Activated CD4-positive, alpha-beta T cell treated with anti-CD3 and anti-CD28 coated beads for 36 hours (primary cell): Measurements from ENCODE around the gene ZNF622. TPM values are rescaled to one million over a fixed set of nuclear protein-coding genes. Genes with fewer than 3 reads are reported as not detected.

Experiments used
- ATAC-seq: fragments of 200-7000 bp; cut with Tn5 transposase; one replicate; pipeline ENCODE4 v1.10.0; 2021; ENCODE audit warnings: mild to moderate bottlenecking, moderate library complexity
- CTCF ChIA-PET: fragments of 350-600 bp; sonication (Branson Sonifier 250); formaldehyde crosslinking; loops from one replicate; lab custom pipeline; 2021; ENCODE audit warnings: antibody characterized with exemption; lab: Charles Lee
- POLR2A ChIA-PET: fragments of 350-600 bp; sonication (Branson Sonifier 250); formaldehyde crosslinking; loops from one replicate; lab custom pipeline; 2021; ENCODE audit warnings: antibody characterized with exemption, inconsistent platforms; lab: Charles Lee
- DNase-seq: peaks from one replicate; pipeline ENCODE4 v3.0.0-alpha.2; 2020
- H3K27ac Mint-ChIP-seq: one replicate; pipeline ENCODE4 v1.8.0; 2021; ENCODE audit warnings: mixed read lengths
- H3K27me3 Mint-ChIP-seq: one replicate; pipeline ENCODE4 v1.8.0; 2021; ENCODE audit warnings: mixed read lengths
- H3K36me3 Mint-ChIP-seq: one replicate; pipeline ENCODE4 v1.8.0; 2021; ENCODE audit warnings: low read depth, mixed read lengths
- H3K4me1 Mint-ChIP-seq: one replicate; pipeline ENCODE4 v1.8.0; 2021; ENCODE audit warnings: mixed read lengths
- H3K4me3 Mint-ChIP-seq: one replicate; pipeline ENCODE4 v1.8.0; 2021; ENCODE audit warnings: mild to moderate bottlenecking, moderate library complexity, mixed read lengths
- H3K9me3 Mint-ChIP-seq: one replicate; pipeline ENCODE4 v1.8.0; 2021; ENCODE audit warnings: low read depth, mixed read lengths
- intact Hi-C, 2 experiments: fragments of 100-400 bp; cut with DNase I in 1 of 2; cut with micrococcal nuclease in 1 of 2; formaldehyde crosslinking; loops; one replicate each; pipeline versions ENCODE4 v1.14.2 to v1.15.1; 2022 to 2024; cut with DNase I, micrococcal nuclease
- total RNA-seq, 2 experiments: library from RNA; stranded (reverse); gene quantifications; one replicate each; pipeline ENCODE4 v1.2.3, GENCODE V29; 2021

Gene ZNF622
- total RNA-seq, 2 experiments from 2014 or later, result 30.9 to 36.3 TPM

- no peak for DNase-seq
- no peaks in the 10 kb centered on the region for H3K27me3 Mint-ChIP-seq
- intact Hi-C loops, result no loop called here
- H3K4me3 Mint-ChIP-seq, result no peak overlapping the region
- H3K9me3 Mint-ChIP-seq, result no peaks in the 10 kb centered on the region
- H3K36me3 Mint-ChIP-seq, result no peaks in the 10 kb centered on the region
- no peak for ATAC-seq
- ChIA-PET CTCF (no interaction called here), POLR2A (no interaction called here)
- no peak overlapping the region for H3K27ac Mint-ChIP-seq
- no peaks in the 10 kb centered on the region for H3K4me1 Mint-ChIP-seq
Observed at GRCh38 chr5:16430349-16431089, 35.1 kb downstream of the ZNF622 start.

GRCh38 chr5:16428359-16428758, 37.2 kb downstream of the ZNF622 start:
- POLR2A ChIA-PET, result no interaction called here
- Mint-ChIP-seq H3K9me3 (no peaks in the 10 kb centered on the region), H3K4me3 (no peak overlapping the region), H3K27ac (no peak overlapping the region), H3K36me3 (no peaks in the 10 kb centered on the region), H3K27me3 (no peaks in the 10 kb centered on the region), H3K4me1 (no peaks in the 10 kb centered on the region)
- CTCF ChIA-PET, result interaction anchor here (1.5 kb wide), 1 partner anchor 124 kb away, joined by 6 read pairs; no protein-coding TSS in a partner anchor
- DNase-seq, result no peak
- intact Hi-C loops, result no loop called here
- no peak for ATAC-seq

- POLR2A ChIA-PET, result no interaction called here
- CTCF ChIA-PET, result interaction anchor here (0.8 to 1.0 kb wide), 2 partner anchors 10 to 21 kb away, joined by 3 to 4 read pairs; no protein-coding TSS in a partner anchor
- intact Hi-C loops, result no loop called here
- Mint-ChIP-seq H3K27me3 (peaks cover 2% of the 10 kb centered on the region), H3K27ac (no peak overlapping the region), H3K36me3 (no peaks in the 10 kb centered on the region), H3K4me1 (no peaks in the 10 kb centered on the region), H3K9me3 (no peaks in the 10 kb centered on the region), H3K4me3 (no peak overlapping the region)
- no peak for DNase-seq
- no peak for ATAC-seq
Observed at GRCh38 chr5:16427587-16427986, 38.0 kb downstream of the ZNF622 start.

- intact Hi-C loops, result no loop called here
- ChIA-PET CTCF (no interaction called here), POLR2A (no interaction called here)
- no peak for ATAC-seq
- no peaks in the 10 kb centered on the region for H3K4me1 Mint-ChIP-seq
- H3K4me3 Mint-ChIP-seq, result no peak overlapping the region
- peaks cover 3% of the 10 kb centered on the region for H3K27me3 Mint-ChIP-seq
- H3K9me3 Mint-ChIP-seq, result no peaks in the 10 kb centered on the region
- DNase-seq, result no peak
- H3K27ac Mint-ChIP-seq, result no peak overlapping the region
- no peaks in the 10 kb centered on the region for H3K36me3 Mint-ChIP-seq
Observed at GRCh38 chr5:16418471-16418922, 47.1 kb downstream of the ZNF622 start.

GRCh38 chr5:16417398-16418074, 48.1 kb downstream of the ZNF622 start:
- CTCF ChIA-PET, result no interaction called here
- POLR2A ChIA-PET, result no interaction called here
- no peak overlapping the region for H3K27ac Mint-ChIP-seq
- intact Hi-C loops, result no loop called here
- no peak for ATAC-seq
- no peak for DNase-seq
- H3K4me1 Mint-ChIP-seq, result no peaks in the 10 kb centered on the region
- H3K4me3 Mint-ChIP-seq, result no peak overlapping the region
- peaks cover under 1% of the 10 kb centered on the region for H3K27me3 Mint-ChIP-seq
- H3K9me3 Mint-ChIP-seq, result no peaks in the 10 kb centered on the region
- H3K36me3 Mint-ChIP-seq, result no peaks in the 10 kb centered on the region

- DNase-seq, result no peak
- Mint-ChIP-seq H3K4me1 (no peaks in the 10 kb centered on the region), H3K27me3 (peaks cover 9% of the 10 kb centered on the region), H3K9me3 (no peaks in the 10 kb centered on the region), H3K36me3 (no peaks in the 10 kb centered on the region), H3K4me3 (no peak overlapping the region), H3K27ac (no peak overlapping the region)
- ChIA-PET POLR2A (no interaction called here), CTCF (no interaction called here)
- intact Hi-C loops, result no loop called here
- ATAC-seq, result no peak
Observed at GRCh38 chr5:16414861-16415260, 50.7 kb downstream of the ZNF622 start.

GRCh38 chr5:16413166-16413860, 52.3 kb downstream of the ZNF622 start:
- Mint-ChIP-seq H3K4me3 (no peak overlapping the region), H3K27me3 (peaks cover 9% of the 10 kb centered on the region), H3K9me3 (no peaks in the 10 kb centered on the region), H3K36me3 (no peaks in the 10 kb centered on the region), H3K4me1 (no peaks in the 10 kb centered on the region), H3K27ac (no peak overlapping the region)
- POLR2A ChIA-PET, result no interaction called here
- DNase-seq (no peak), ATAC-seq (no peak)
- CTCF ChIA-PET, result no interaction called here
- intact Hi-C loops, result no loop called here

GRCh38 chr5:16412556-16412955, 53.0 kb downstream of the ZNF622 start:
- ChIA-PET CTCF (no interaction called here), POLR2A (no interaction called here)
- Mint-ChIP-seq H3K4me3 (no peak overlapping the region), H3K36me3 (no peaks in the 10 kb centered on the region), H3K4me1 (no peaks in the 10 kb centered on the region), H3K27me3 (peaks cover 9% of the 10 kb centered on the region), H3K9me3 (no peaks in the 10 kb centered on the region), H3K27ac (no peak overlapping the region)
- intact Hi-C loops, result no loop called here
- DNase-seq, result no peak
- ATAC-seq, result no peak

- Mint-ChIP-seq H3K36me3 (no peaks in the 10 kb centered on the region), H3K9me3 (no peaks in the 10 kb centered on the region), H3K4me1 (no peaks in the 10 kb centered on the region), H3K4me3 (no peak overlapping the region), H3K27me3 (peaks cover 9% of the 10 kb centered on the region), H3K27ac (no peak overlapping the region)
- ATAC-seq (no peak), DNase-seq (no peak)
- intact Hi-C loops, result no loop called here
- CTCF ChIA-PET, result interaction anchor here (0.6 kb wide), 1 partner anchor 409 kb away, joined by 3 read pairs; no protein-coding TSS in a partner anchor
- POLR2A ChIA-PET, result no interaction called here
Observed at GRCh38 chr5:16411741-16412455, 53.7 kb downstream of the ZNF622 start.

GRCh38 chr5:16411235-16411634, 54.4 kb downstream of the ZNF622 start:
- intact Hi-C loops, result no loop called here
- CTCF ChIA-PET, result interaction anchor here (0.6 kb wide), 1 partner anchor 409 kb away, joined by 3 read pairs; no protein-coding TSS in a partner anchor
- DNase-seq (no peak), ATAC-seq (no peak)
- Mint-ChIP-seq H3K27ac (no peak overlapping the region), H3K36me3 (no peaks in the 10 kb centered on the region), H3K9me3 (no peaks in the 10 kb centered on the region), H3K4me1 (no peaks in the 10 kb centered on the region), H3K4me3 (no peak overlapping the region), H3K27me3 (peaks cover 9% of the 10 kb centered on the region)
- POLR2A ChIA-PET, result no interaction called here

- ChIA-PET CTCF (no interaction called here), POLR2A (no interaction called here)
- Mint-ChIP-seq H3K9me3 (no peaks in the 10 kb centered on the region), H3K4me3 (no peak overlapping the region), H3K36me3 (no peaks in the 10 kb centered on the region), H3K4me1 (no peaks in the 10 kb centered on the region), H3K27ac (no peak overlapping the region), H3K27me3 (peaks cover 9% of the 10 kb centered on the region)
- intact Hi-C loops, result no loop called here
- no peak for DNase-seq
- ATAC-seq, result no peak
Observed at GRCh38 chr5:16410338-16410737, 55.3 kb downstream of the ZNF622 start.
